GM19193 (cell line): Measurements from ENCODE around the gene RBM6.
A peak's percentile ranks its signal among the peaks of the same experiment; 100 is the strongest.

Source experiments
- POLR2A ChIP-seq: IDR thresholded peaks from 4 replicates; pipeline ENCODE4 v1.6.1; 2011; ENCODE audit not compliant: insufficient read depth, insufficient read length; ENCODE audit errors: extremely low read depth

RBM6 gene

GRCh38 chr3:49910409-49911123 lies 29.4 kb upstream of the RBM6 start:
- TF ChIP-seq POLR2A = no peak

- TF ChIP-seq POLR2A = no peak
Observed at GRCh38 chr3:49911124-49911420, 28.9 kb upstream of the RBM6 start.

DNA sequence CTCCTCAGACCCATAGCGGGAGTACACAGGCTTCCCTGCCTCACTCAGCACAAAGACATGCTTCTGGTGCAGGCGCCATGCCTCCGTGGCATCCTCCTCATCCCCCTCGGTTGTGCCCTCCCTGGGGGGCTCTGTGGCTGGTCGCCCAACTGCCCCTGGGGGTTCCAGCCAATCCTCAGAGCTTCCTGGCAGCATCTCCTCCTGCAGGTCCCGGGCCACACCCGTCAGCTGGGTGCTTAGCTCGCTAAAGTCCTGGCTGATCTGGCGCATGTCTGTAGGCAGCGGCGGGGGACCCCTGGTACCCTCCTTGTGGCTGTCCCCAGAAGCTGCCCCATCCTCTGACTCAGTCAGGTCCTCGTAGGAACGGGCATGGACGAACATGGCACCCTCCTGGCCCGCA lies 28.3 kb upstream of the RBM6 start:
- no peak for TF ChIP-seq POLR2A

GRCh38 chr3:49912881-49913281 lies 27.1 kb upstream of the RBM6 start:
- no peak for TF ChIP-seq POLR2A

DNA sequence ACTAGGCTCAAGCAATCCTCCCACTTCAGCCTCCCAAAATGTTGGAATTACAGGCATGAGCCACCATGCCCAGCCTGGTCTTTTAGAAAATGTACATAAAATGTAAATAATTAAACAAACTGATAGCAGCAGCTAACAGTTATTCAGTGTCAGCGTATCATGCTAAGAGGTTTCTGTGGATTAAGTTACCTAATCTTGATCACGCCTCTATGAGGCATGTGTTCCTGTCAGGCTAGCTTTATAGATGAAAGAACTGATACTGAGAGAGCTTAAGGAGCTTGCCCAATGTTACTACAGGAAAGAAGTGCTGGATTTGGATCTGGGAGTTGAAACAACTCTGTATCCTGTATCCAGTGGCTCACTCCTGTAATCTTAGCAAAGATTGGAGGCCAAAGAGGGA lies 25.0 kb upstream of the RBM6 start:
- TF ChIP-seq POLR2A = no peak

DNA sequence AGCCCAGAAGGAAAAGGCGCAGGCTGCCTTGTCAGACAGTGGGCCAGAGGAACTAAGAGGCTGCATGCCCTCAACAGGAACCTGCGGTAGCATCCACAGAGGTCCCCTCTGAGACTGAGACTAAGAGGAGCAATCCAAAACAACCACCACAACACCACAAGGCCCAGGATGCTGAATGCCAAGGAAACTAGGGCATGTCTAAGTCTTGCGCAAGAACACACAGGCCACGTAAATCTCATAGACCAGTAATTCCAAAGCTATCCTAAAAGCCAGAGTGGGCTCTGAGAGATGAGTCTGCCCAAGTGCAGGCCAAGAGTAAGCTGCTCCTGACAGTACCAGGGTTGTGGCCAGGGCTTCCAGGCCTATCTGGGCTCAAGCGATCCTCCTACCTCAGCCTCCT lies 23.3 kb upstream of the RBM6 start:
- no peak for TF ChIP-seq POLR2A

GRCh38 chr3:49924683-49925082 lies 15.3 kb upstream of the RBM6 start:
- no peak for TF ChIP-seq POLR2A

DNA sequence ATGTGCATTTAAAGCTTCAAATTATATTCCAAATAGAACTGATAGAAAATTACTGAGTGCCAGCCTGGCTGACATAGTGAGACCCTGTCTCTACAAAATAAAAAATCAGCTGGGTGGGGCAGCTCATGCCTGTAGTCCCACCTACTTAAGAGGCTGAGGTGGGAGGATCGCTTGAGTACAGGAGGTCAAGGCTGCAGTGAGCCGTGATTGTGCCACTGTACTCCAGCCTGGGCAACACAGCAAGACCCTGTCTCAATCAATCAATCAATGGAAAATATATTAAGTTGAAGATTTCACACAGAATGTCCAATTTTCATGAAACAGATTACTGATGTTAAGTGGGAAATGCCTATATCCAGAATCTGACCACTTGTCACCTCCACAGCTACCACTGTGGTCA lies 14.5 kb upstream of the RBM6 start:
- no peak for TF ChIP-seq POLR2A

DNA sequence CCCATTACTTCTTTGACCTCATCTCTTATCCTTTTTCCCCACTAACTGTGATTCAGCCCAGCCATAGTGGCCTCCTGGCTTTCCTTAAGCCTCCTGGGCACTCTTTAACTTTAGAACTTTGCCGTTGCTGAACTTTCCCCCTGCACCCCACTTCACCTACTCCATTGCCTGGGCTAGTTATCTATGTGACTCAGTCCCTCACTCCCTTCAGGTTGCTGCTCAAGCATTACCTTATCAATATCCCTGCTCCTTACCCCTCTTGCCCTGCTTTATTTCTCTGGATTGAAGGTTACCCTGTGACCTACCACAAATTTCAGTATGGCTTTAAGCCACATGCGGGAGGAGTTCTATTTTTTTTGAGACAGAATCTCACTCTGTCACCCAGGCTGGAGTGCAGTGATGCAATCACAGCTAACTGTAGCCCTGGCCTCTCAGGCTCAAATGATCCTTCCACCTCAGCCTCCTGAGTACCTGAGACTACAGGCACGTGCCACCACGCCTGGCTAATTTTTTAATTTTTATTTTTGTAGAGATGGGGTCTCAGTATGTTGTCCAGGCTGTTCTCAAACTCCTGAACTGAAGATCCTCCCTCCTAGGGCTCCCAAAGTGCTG lies 13.7 kb upstream of the RBM6 start:
- TF ChIP-seq POLR2A = no peak

GRCh38 chr3:49927798-49928197 lies 12.2 kb upstream of the RBM6 start:
- TF ChIP-seq POLR2A = no peak

- no peak for TF ChIP-seq POLR2A
Observed at GRCh38 chr3:49928481-49929017, 11.4 kb upstream of the RBM6 start.

GRCh38 chr3:49929291-49930167 lies 10.4 kb upstream of the RBM6 start, which contains the start of gene MON1A:
MON1A (minus strand) TSS chr3:49929811; CDS start chr3:49913346, 16,465 bp downstream.
- peak; percentile 61 for TF ChIP-seq POLR2A

- TF ChIP-seq POLR2A = no peak
Observed at GRCh38 chr3:49930168-49930690, 9.7 kb upstream of the RBM6 start.

- no peak for TF ChIP-seq POLR2A
Observed at GRCh38 chr3:49930922-49931321, 9.0 kb upstream of the RBM6 start.

- no peak for TF ChIP-seq POLR2A
Observed at GRCh38 chr3:49937090-49937489, 2.9 kb upstream of the RBM6 start.

DNA sequence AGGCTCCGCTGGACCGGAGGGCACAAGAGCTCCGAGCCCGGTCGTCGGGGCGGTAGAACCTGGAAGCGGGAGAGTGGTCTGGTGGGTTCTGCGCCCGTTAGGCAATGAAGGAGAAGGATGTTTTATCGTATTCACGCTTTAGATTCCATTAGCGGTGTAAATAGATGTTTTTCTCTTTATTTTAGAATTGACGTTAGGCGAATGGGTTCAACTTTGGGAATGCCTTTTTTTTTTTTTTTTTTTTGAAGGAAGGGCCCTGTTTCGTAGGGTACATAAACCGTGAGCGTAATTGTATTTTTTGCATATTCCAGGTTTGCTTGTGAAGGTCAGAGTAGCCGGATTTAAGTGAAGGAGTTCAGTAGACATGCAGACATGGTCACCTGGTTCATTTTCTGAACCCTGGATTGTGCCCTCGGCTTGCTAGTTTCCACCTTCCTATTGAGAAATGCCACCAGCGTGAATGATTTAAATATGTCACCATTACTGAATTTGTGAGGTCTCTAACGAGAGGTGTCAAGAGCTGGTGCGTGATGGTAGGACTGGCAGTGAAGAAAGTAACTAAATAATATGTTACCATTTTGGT lies 808 bp downstream of the RBM6 start:
- TF ChIP-seq POLR2A = no peak

DNA sequence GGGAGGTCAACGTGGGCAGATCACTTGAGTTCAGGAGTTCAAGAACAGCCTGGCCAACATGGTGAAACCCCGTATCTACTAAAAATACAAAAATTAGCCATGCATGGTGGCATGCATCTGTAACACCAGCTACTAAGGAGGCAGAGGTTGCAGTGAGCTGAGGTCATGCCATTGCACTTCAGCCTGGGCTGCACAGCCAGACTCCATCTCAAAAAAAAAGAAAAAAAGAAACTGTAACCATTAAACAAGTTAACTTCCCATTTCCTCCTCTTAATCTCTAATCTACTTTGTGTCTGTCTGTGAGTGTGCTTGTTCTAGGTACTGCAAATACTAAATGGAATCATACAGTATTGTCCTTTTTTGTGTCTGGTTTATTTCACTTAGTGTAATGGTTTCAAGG lies 2.7 kb downstream of the RBM6 start:
- TF ChIP-seq POLR2A = no peak
